Choroid plexus epithelial cell (primary cell): Measurements from ENCODE around the gene RBMY1B.
"Not testable (repeated sequence)": the region's sequence is repeated elsewhere in the genome, so short reads cannot be mapped to it uniquely, and the experiment has no call there.

Experiments used
- DNase-seq: peaks from one replicate; pipeline ENCODE4 v3.0.0-alpha.2; 2010; ENCODE audit warnings: low read depth
- H3K4me3 ChIP-seq: 2 replicates; pipeline ENCODE4 v1.5.1; 2011; ENCODE audit warnings: low read depth, mild to moderate bottlenecking, control low read depth, low read length, moderate library complexity
- CTCF ChIP-seq: conservative IDR thresholded peaks from 2 replicates; pipeline ENCODE4 v1.5.1; 2011; ENCODE audit warnings: low read depth, mild to moderate bottlenecking, control low read depth, inconsistent platforms, low read length, moderate library complexity

Gene RBMY1B

DNA sequence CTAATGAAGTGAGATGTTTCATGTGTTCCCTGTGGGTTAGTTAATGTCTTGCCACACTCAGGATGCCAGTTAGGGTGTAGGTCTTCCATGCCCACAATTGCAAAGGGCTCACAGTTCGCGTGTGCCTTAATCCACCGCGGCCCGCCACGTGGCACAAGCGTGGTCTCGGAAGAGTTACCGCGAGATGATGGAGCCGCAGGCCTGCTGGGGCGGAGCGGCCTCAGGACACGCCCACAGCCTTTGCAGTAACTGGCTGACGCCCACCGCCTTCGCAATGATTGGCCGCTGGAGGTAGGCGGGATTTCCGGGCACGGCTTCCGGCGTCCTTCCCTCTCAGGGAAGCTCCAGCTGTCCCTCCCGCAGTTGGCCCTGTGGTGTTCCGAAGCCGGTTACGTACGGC lies at the start of gene RBMY1B:
RBMY1B (plus strand) TSS at position 301 of the 400 bp plus-strand sequence. CDS start 2,013 bp downstream, outside the sequence.
- H3K4me3 ChIP-seq, DNase-seq: not testable (repeated sequence)

DNA sequence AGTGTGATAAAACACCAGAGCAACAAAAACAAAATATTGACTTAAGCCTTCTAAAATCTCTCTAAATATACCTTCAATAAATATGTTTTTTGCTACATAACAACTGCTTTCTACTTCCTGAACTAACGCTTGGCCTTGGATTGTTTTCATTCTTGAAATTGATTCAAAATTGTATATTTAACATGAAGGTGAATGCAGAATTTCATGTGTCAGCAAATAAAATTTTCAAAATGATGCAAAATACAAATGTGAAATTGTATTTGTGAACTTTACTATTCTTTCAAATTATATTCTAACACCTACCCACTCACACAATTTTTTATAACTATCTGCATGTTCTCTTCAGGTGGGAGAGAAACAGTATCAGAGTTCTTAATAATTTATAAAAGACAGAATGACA lies 48.2 kb upstream of the RBMY1B start:
- not testable (repeated sequence) for H3K4me3 ChIP-seq, DNase-seq

- H3K4me3 ChIP-seq = no peak overlapping the region
- TF ChIP-seq CTCF = no peak
- no peak for DNase-seq
Measured at GRCh38 chrY:21482967-21483366, 28.2 kb upstream of the RBMY1B start.

DNA sequence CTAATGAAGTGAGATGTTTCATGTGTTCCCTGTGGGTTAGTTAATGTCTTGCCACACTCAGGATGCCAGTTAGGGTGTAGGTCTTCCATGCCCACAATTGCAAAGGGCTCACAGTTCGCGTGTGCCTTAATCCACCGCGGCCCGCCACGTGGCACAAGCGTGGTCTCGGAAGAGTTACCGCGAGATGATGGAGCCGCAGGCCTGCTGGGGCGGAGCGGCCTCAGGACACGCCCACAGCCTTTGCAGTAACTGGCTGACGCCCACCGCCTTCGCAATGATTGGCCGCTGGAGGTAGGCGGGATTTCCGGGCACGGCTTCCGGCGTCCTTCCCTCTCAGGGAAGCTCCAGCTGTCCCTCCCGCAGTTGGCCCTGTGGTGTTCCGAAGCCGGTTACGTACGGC lies 23.4 kb downstream of the RBMY1B start, which contains the start of gene RBMY1A1:
RBMY1A1 (plus strand) TSS at position 301 of the 400 bp plus-strand sequence. CDS start 2,013 bp downstream, outside the sequence.
- DNase-seq, H3K4me3 ChIP-seq: not testable (repeated sequence)

DNA sequence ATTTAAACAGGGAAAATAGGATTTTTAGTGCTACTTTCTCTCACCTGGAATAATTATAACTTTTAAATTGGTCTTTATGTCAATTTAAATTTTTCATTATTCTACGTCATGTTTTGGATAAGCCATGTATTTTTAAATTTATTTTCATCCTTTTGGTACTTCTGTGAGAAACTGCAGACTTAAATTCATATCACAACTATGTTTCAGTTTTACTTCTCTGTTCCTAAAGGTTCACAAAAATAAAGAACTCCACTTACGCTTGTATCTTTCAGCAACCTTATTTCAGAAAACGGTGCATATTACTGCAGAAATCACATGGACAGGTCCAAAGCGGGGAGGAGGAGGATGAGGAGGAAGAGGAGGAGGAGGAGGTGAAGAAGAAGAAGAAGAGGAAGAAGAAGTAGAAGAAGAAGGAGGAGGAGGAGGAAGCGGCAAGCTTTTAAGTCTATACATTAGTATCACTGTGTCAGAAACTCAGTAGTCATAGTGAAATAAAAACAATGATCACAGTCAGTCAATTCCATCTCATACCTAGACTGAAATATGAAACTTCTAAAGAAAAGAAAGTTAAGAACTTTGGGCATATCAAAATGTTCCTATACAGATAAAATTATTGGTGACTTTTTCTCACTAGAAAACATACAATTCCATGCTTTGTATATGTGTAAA lies 48.3 kb downstream of the RBMY1B start:
- not testable (repeated sequence) for H3K4me3 ChIP-seq, DNase-seq
